ENCODE results near the gene SCAP.

The SCAP gene

DNA sequence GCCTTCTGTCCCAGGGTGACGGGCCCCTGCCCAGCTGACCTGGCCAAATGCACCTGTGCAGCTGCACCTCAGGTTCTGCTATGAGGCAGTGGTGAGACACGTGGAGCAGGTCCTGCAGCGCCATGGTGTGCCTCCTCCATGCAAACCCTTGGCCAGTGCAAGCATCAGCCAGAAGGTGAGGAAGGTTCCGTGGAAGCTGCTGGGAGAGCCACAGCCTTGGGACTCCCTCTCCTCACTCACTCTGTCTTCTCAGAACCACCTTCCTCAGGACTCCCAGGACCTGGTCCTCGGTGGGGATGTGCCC, 63.3 kb downstream of the SCAP start:
- Histone ChIP-seq H3K27ac (no peak overlapping the region), H3K36me3 (peaks cover 97% of the 10 kb centered on the region), H3K27me3 (no peaks in the 10 kb centered on the region), H3K4me3 (ENCODE audit: low read depth in 1 of 2, low read length in 1 of 2) (no peak overlapping the region), H3K9me3 (no peaks in the 10 kb centered on the region), H3K4me1 (ENCODE audit: control insufficient read depth in 1 of 2, insufficient read depth in 1 of 2, low read depth in 1 of 2, low read length in 1 of 2) (no peaks in the 10 kb centered on the region)
- TF ChIP-seq CTCF (IDR thresholded peaks at IDR 0.05), result no peak

GRCh38 chr3:47411696-47412452, 63.9 kb downstream of the SCAP start:
- no peaks in the 10 kb centered on the region for H3K9me3 ChIP-seq
- H3K4me3 ChIP-seq (ENCODE audit: low read depth in 1 of 2, low read length in 1 of 2), result no peak overlapping the region
- TF ChIP-seq CTCF (IDR thresholded peaks at IDR 0.05), result no peak
- peaks cover 1 to 3% of the 10 kb centered on the region in 2 experiments for H3K4me1 ChIP-seq (ENCODE audit: control insufficient read depth in 1 of 2, insufficient read depth in 1 of 2, low read depth in 1 of 2, low read length in 1 of 2)
- no peaks in the 10 kb centered on the region for H3K27me3 ChIP-seq
- H3K36me3 ChIP-seq, result peaks cover 97% of the 10 kb centered on the region
- H3K27ac ChIP-seq, result no peak overlapping the region

DNA sequence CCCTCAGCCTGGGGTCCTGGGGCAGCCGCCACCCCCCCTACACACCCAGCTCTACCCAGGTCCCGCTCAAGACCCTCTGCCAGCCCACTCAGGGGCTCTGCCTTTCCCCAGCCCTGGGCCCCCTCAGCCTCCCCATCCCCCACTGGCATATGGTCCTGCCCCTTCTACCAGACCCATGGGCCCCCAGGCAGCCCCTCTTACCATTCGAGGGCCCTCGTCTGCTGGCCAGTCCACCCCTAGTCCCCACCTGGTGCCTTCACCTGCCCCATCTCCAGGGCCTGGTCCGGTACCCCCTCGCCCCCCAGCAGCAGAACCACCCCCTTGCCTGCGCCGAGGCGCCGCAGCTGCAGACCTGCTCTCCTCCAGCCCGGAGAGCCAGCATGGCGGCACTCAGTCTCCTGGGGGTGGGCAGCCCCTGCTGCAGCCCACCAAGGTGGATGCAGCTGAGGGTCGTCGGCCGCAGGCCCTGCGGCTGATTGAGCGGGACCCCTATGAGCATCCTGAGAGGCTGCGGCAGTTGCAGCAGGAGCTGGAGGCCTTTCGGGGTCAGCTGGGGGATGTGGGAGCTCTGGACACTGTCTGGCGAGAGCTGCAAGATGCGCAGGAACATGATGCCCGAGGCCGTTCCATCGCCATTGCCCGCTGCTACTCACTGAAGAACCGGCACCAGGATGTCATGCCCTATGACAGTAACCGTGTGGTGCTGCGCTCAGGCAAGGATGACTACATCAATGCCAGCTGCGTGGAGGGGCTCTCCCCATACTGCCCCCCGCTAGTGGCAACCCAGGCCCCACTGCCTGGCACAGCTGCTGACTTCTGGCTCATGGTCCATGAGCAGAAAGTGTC, 64.7 kb downstream of the SCAP start:
- Histone ChIP-seq H3K4me3 (ENCODE audit: low read depth in 1 of 2, low read length in 1 of 2) (no peak overlapping the region), H3K36me3 (peaks cover 100% of the 10 kb centered on the region), H3K27ac (no peak overlapping the region), H3K27me3 (no peaks in the 10 kb centered on the region), H3K9me3 (no peaks in the 10 kb centered on the region), H3K4me1 (ENCODE audit: control insufficient read depth in 1 of 2, insufficient read depth in 1 of 2, low read depth in 1 of 2, low read length in 1 of 2) (peaks cover 10 to 12% of the 10 kb centered on the region in 2 experiments)
- TF ChIP-seq CTCF (IDR thresholded peaks at IDR 0.05), result no peak

DNA sequence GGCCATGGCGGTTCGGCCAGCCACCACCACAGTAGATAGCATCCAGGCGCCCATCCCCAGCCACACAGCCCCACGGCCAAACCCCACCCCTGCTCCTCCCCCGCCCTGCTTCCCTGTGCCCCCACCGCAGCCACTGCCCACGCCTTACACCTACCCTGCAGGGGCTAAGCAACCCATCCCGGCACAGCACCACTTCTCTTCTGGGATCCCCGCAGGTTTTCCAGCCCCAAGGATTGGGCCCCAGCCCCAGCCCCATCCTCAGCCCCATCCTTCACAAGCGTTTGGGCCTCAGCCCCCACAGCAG, 65.4 kb downstream of the SCAP start:
- Histone ChIP-seq H3K27ac (no peak overlapping the region), H3K27me3 (no peaks in the 10 kb centered on the region), H3K4me3 (ENCODE audit: low read depth in 1 of 2, low read length in 1 of 2) (no peak overlapping the region), H3K4me1 (ENCODE audit: control insufficient read depth in 1 of 2, insufficient read depth in 1 of 2, low read depth in 1 of 2, low read length in 1 of 2) (peaks cover 10 to 14% of the 10 kb centered on the region in 2 experiments), H3K9me3 (no peaks in the 10 kb centered on the region), H3K36me3 (peaks cover 100% of the 10 kb centered on the region)
- no peak for TF ChIP-seq CTCF (IDR thresholded peaks at IDR 0.05)

DNA sequence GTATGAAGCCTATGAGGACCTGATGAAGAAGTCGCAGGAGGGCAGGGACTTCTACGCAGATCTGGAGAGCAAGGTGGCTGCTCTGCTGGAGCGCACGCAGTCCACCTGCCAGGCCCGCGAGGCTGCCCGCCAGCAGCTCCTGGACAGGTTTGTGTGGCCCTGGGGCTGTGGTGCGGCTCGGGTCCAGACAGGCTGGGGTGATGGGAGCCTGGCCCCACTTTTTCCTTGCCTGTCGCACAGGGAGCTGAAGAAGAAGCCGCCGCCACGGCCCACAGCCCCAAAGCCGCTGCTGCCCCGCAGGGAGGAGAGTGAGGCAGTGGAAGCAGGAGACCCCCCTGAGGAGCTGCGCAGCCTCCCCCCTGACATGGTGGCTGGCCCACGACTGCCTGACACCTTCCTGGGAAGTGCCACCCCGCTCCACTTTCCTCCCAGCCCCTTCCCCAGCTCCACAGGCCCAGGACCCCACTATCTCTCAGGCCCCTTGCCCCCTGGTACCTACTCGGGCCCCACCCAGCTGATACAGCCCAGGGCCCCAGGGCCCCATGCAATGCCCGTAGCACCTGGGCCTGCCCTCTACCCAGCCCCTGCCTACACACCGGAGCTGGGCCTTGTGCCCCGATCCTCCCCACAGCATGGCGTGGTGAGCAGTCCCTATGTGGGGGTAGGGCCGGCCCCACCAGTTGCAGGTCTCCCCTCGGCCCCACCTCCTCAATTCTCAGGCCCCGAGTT, 65.9 kb downstream of the SCAP start:
- TF ChIP-seq CTCF (IDR thresholded peaks at IDR 0.05), result no peak
- Histone ChIP-seq H3K9me3 (no peaks in the 10 kb centered on the region), H3K4me3 (ENCODE audit: low read depth in 1 of 2, low read length in 1 of 2) (no peak overlapping the region), H3K27me3 (no peaks in the 10 kb centered on the region), H3K36me3 (peaks cover 95% of the 10 kb centered on the region), H3K4me1 (ENCODE audit: control insufficient read depth in 1 of 2, insufficient read depth in 1 of 2, low read depth in 1 of 2, low read length in 1 of 2) (peaks cover 10 to 14% of the 10 kb centered on the region in 2 experiments), H3K27ac (no peak overlapping the region)

Data from neutrophil (primary cell).